Tibial nerve (tissue), 3 donors: ENCODE data around the gene LRRC51.

Experiments used
- CTCF ChIP-seq, 5 experiments: fragments of 200-600 bp in 3 of 5; fragments of 450-650 bp in 2 of 5; sonication (generic) in 3 of 5; IDR thresholded peaks; one replicate each; pipeline ENCODE4 v1.5.1; 2016 to 2019; ENCODE audit warnings: antibody characterized with exemption in 5 of 5, mild to moderate bottlenecking in 3 of 5, moderate library complexity in 2 of 5
- POLR2A ChIP-seq, 2 donors: fragments of 450-650 bp; IDR thresholded peaks; one replicate each; pipeline ENCODE4 v1.6.1; 2017; ENCODE audit warnings: antibody characterized with exemption in 2 of 2, mild to moderate bottlenecking in 2 of 2, moderate library complexity in 2 of 2

GRCh38 chr11:72103754-72104167 is 23.1 kb downstream of the LRRC51 start:
- peak in 1 of 5 experiments; percentile 31 for TF ChIP-seq CTCF (IDR thresholded peaks at IDR 0.05)
- TF ChIP-seq POLR2A (IDR thresholded peaks at IDR 0.05), result no peak
